GM19452 (cell line): ENCODE data around the gene PPP1R16B.
"Not testable (repeated sequence)": the region's sequence is repeated elsewhere in the genome, so short reads cannot be mapped to it uniquely, and the experiment has no call there.

Experiments used
- ATAC-seq: cut with Tn5 transposase; IDR thresholded peaks from one replicate; pipeline ENCODE4 v1.9.1; 2021; ENCODE audit not compliant: unreplicated experiment

The PPP1R16B gene

DNA sequence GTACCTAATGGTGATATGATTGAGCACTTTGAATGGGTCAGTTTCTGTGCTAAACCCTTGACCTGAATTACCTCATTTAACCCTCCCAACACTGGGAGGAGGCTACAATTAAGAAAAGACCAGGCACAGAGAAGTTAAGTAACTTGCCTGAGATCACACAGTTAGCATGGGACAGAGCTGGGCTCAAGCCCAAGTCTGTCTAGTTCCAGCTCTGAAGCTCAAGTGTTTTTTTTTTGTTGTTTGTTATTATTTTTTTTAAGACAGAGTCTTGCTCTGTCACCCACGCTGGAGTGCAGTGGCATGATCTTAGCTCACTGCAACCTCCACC, 124.7 kb downstream of the PPP1R16B start:
- no peak for ATAC-seq

DNA sequence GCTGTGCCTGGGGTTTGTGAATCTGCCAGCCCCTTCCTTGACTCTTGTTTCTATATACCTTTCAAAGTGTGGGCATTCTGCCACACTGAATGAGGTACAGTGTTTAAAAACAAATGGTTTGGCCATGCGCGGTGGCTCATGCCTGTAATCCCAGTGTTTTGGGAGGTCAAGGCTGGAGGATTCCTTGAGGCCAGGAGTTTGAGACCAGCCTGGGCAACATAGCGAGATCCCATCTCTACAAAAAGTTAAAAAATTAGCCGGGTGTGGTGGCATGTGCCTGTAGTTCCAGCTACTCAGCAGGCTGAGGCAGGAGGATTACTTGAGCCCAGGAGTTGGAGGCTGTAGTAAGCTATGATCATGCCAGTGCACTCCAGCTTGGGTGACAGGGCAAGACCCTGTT, 126.5 kb downstream of the PPP1R16B start:
- no peak for ATAC-seq

DNA sequence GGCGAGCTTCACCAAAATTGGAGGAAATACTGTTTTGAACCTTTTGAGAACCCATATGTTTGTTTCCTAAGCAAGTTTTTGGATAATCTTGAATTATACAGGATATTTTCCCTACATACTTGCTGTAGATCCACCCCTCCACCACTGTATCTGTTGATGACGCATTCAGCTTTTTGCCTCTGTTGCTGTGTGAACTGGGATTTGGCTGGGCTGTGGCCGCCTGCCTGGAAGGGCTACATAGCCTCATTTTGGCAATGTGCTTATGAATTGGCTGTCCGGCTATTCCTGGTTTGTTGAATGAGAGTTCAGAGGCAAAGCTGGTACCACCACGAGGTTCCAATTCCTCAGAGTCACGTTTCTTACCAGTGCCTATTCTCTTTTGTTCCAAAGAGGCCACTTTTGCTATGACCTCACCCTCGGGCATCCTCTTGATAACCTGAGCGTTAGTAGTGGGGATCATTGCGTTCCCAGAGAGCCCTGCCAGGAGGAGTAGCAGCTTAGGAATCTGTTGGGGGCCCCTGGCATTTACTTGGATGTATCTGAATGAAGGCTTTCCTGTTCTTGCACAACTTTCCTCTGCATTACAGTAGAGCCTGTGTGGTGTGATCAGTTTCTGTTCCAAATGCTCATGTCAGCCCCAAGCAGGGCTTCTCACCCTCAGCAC, 127.1 kb downstream of the PPP1R16B start:
- no peak for ATAC-seq

DNA sequence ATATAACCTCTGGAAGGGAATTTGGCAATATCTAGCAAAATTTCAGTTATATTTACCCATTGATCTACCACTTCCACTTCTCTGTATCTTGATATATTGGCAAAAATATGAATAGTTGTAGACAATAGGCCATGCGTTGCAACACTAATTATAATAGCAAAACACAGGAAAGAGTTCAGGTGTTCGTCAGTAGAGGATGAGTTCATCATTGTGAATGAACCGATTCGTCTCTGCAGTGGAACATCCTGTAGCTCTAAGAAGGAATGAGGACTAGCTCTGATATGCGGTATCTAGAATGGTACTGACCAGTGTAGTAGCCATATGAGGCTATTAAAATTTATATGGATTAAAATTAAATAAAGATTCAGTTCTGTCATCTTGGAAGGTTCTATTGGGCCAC, 129.0 kb downstream of the PPP1R16B start:
- no peak for ATAC-seq

DNA sequence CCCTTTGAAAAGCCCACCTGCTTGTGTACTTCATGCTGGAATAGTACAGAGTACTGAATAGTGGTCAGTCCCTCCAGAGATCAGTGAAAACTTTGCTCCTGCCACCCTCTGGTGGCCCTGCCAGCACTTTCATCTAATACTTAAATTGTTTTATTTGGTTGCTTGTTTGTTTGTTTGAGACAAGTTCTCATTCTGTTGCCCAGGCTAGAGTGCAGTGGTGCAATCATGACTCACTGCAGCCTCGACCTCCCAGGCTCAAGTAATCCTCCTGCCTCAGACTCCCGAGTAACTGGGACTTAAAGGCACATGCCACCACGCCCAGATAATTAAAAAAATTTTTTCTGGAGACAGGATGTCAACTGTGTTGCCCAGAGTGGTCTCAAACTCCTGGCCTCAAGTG, 129.8 kb downstream of the PPP1R16B start:
- no peak for ATAC-seq

DNA sequence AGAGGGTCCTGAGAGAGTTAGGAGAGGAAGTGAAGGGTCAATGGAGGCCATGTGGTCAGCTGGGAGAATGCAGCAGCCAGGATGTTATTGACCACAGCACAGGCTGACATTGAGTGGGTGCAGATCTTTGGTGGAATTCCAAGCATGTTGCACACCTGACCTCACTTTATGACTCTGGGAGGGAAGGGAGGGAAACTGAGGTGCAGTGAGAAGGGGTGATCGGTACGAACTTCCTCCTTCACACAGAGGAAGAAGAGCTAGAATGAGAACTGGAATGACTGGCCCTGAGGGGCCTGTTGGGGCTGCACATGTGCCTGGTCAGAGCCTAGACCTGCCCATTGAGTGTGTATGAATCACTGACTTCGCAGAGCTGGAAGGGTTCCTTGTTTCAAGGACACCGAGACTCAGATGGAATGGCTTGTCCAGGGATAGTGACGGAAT, 130.5 kb downstream of the PPP1R16B start:
- no peak for ATAC-seq

DNA sequence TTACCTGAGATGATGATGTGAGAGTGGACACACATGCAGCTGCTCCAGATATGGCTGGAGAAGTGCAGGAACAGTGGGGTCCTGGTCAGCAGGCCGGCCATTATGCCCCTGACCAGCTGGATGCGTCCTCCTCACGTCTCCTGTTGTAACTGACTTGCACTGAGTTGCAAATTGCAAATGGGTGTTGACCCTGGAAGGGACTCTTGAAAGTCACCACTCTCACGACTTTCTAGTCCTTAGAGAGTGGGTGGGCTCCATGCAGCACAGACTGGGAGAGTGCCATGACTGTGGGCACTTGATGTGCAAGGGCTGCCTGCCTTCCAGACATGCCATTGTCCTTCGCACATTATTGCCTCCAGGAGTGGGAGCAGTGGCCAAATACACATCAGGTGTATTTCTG, 131.5 kb downstream of the PPP1R16B start:
- ATAC-seq, result no peak

DNA sequence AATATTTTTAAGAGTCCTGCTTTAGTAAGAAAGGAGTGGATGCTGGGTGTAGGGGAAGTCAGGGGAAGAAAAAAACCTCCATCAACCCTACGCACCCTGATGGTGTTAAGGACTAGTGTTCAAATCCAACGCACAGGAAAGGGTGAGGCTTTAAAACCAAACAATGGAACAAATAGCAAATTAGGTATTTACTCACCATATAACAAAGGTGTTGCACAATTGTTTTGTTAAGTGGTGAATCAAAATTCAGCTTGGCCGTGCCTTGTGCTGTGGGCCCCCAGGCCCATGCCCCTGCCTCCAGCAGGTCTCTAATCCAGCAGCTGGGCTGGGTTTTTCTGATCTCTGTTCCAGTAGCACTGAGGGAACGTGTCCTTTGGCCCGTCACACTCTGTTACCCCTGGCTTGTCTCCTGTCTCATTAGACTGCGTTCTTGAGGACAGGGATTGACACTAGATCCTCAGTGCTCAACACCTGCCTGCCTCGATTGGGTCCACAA, 132.5 kb downstream of the PPP1R16B start:
- no peak for ATAC-seq

DNA sequence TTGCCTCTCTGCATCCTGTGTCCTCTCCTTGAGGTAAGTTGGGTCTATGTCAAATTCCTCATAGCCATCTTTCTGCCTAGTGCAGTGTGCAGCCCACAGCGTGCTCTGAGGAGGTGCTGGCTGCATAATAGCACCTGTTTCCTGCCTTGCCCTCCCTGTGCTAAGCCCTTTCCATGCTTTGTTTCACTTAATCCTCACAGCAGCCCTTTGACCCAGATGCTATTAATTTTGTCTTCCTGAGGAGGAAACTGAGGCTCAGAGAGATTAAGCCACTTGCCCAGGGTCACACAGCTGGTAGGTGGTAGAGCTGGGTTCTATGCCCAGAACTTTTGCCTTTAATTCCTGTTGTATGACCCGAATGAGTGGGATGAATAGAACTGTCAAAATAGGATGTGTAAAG, 134.2 kb downstream of the PPP1R16B start:
- ATAC-seq, result no peak

DNA sequence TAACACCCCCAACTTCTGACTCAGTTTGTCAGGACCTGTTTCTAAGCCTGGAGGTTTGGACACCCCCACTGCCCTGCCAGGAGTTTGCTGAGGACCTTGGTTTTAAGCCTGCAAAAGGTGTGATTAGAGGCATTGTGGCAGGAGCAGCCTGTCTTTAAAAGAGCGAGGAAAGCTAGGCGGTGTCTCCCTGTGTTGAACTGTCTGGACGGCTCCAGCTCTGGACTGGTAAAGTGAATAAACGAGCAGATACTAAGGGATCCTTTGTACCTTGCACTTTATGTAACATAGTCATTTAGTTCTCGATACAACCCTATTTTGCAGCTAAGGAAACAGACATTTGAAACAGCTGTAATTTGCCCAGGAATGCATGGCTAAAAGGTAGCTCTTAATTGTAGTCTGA, 135.1 kb downstream of the PPP1R16B start:
- ATAC-seq, result no peak

DNA sequence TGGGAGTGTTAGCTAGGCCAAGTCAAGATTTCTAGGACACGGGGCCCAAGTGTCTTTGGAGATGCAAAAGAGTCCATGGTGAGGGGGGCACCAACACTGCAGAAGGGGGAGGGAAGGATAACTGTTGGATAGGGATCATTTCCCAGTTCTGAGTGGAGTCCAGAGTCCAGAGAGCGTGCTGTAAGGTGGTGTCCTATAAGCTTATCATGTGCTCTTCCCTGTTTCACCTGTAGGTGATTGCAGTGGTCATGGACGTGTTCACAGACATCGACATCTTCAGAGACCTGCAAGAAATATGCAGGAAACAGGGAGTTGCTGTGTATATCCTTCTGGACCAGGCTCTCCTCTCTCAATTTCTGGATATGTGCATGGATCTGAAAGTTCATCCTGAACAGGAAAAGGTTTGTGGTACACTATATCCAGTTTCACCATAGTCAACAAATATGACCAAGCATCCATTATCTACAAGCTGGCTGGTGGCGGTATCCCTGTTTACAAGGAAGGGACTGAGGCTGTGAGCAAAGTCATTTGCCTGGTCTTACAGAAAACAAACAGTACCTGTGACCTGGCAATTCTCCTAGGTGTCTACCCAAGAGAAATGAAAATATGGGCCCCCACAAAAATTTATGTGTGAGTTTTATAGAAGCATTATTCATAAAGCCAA, 136.4 kb downstream of the PPP1R16B start:
- no peak for ATAC-seq

DNA sequence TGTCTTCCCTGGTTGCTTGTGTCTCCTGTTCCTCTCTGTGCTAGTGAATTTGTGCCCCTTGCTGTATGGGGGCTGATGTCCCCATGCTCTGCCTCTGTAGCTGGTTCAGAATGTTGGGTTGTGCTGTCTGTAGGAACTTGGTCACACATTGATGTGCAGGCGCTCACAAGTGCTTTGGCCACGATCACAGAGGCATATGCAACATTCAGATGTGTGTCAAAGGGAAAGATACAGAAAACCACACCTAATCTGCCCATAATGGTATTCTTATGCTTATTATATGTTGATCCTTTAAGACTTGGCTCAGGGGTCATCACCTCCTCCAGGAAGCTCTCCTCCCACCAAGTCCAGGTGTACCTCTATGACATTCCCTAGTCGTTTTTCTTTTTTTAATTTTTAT, 139.5 kb downstream of the PPP1R16B start:
- no peak for ATAC-seq

DNA sequence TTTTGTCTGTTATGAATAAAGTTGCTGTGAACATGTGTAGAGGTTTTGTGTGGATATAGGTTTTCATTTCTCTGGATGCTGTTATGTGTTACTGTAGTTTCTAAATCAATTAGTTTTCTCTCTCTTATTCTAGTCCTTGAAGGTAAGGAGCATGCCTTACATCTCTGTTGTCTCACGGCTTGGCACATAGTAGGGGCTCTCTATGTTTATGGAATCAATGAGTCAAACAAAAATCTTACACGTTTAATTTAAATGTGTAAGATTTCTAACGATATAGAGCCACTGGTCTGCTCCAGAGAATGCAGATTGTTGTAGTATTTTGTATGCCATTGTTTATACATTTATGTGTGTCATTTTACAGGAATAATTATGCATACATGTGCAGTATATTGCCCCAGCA, 141.3 kb downstream of the PPP1R16B start:
- ATAC-seq, result no peak

DNA sequence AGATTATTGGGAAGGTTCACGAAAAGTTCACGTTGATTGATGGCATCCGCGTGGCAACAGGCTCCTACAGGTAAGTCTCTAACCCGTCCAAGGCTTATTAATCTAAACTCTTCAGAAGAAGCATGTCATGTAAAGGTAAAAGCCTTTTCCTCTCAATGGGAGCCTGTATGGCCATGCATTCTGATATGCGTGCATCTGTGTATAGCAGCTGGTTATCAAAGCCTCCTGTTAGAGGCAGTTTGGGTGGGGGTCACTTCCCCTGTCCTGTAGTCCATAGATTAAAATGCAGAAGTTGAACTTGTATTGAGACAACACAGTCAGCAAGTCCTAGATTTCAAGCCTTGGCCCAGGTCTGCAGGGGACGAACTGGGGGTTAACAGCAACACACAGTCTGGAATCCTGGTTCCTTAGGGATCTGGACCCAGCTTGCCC, 142.4 kb downstream of the PPP1R16B start:
- ATAC-seq, result no peak

DNA sequence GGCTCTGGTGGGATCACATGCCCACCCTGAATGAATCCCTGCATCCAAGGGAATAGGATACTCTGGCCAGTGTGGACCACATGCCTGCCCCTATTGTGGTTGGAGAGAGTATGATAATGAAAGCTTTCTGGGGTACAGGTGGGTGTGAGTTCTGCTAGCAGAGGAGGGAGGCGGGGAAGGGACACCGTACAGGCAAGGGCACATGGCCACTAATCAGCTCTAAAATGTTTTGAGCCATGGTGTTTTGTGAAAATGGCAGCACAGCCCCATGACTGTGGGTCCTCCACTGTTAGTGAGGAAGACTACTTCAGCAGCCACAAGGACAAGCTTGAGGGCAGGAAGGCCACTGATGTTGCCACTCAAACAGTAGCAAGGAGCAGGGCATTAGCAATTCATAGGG, 144.8 kb downstream of the PPP1R16B start:
- ATAC-seq, result no peak

DNA sequence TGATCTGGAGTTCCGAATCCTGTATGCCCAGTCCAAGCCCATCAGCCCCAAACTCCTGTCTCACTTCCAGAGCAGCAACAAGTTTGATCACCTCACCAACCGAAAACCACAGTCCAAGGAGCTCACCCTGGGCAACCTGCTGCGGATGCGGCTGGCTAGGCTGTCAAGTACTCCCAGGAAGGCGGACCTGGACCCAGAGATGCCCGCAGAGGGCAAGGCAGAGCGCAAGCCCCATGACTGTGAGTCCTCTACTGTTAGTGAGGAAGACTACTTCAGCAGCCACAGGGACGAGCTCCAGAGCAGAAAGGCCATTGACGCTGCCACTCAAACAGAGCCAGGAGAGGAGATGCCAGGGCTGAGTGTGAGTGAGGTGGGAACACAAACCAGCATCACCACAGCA, 146.1 kb downstream of the PPP1R16B start:
- ATAC-seq, result no peak

DNA sequence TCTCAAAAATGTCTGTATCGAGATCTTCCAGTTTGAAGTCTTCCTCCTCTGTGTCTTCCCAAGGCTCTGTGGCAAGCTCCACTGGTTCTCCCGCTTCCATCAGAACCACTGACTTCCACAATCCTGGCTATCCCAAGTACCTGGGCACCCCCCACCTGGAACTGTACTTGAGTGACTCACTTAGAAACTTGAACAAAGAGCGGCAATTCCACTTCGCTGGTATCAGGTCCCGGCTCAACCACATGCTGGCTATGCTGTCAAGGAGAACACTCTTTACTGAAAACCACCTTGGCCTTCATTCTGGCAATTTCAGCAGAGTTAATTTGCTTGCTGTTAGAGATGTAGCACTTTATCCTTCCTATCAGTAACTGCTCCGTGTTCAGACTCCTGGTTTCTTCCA, 146.7 kb downstream of the PPP1R16B start:
- ATAC-seq, result no peak

DNA sequence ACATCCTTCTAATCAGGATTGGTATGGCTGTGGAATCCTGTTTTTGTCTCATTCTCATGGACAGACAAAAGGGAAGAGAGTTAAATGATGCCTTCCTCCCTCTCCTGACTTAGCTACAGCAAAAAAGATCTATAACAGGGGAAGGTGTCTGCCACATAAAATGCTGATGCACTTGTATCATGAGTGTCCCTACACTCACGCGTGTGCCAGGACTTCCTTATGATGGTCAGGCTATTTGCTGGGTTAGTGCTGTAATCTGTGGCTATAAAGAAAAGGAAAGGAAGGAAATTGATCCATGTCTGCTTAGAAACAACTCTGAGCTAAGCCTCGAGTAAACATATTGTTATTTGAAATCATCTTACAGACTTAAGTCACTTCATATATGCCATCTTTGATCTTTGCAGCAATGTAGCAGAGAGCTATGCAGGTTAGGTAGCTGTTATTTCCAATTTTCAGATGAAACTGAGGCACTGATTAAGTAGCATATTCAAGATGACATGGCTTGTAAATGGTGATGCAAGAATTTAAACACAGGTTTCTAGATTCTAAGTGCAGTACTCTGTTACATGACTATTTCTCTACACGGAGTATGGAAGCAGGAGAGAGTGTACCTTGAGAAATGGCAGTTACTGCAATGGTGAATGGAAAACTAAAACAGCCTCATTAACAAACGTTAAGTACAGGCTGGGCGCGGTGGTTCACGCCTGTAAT, 148.3 kb downstream of the PPP1R16B start:
- no peak for ATAC-seq

DNA sequence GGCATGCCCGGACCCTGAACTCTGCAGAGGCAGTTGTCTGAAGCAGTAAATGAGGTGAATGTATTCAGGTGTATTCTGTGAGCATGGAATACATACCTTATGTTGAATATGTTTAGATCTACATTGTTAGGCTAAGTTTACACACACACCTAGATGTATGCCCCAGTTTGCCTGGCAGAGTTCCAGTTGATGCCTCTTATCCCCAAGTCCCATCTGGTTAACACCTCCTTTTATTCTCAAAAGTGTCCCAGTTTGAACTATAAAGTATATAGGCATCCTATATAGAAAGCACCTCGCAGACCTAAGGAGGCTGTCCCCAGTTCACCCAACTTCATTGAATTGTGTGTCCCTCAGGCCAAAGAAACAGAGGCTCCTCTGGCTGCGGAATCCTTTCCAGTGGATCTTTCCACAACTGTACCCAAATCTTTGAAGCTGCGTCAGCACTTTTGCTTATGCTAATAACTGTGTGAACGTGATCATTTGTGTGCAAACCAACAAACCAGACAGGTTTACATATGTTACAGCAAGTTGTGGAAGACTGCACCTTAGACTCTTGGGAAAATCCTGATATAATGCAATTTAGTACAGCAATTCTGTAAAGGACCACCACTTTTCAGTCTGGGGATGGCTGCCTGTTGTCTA, 151.9 kb downstream of the PPP1R16B start:
- no peak for ATAC-seq

DNA sequence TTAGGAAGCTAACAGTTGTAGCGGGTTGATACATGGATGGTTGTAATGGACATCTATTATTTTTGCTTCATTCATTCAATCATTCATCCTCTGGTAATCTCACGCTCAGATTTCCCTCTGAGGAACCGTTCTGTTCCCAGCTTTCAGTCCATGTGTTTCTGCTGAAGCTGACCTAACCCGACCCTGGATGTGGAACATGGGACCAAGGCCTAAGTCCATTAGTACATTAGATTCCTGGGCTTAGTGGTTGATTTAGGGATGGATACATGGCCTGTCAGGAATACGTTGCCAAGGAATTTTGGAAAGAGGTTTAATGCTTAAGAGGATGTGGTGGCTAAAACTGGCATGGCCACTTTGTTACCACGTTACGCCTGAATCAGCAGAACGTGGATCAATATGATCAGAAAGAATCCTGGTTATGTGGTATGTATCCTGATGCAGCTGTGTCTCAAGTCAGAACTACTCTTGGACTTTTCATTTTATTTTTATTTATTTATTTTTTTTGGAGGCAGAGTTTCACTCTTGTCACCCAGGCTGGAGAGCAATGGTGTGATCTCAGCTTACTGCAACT, 152.5 kb downstream of the PPP1R16B start:
- ATAC-seq, result no peak

DNA sequence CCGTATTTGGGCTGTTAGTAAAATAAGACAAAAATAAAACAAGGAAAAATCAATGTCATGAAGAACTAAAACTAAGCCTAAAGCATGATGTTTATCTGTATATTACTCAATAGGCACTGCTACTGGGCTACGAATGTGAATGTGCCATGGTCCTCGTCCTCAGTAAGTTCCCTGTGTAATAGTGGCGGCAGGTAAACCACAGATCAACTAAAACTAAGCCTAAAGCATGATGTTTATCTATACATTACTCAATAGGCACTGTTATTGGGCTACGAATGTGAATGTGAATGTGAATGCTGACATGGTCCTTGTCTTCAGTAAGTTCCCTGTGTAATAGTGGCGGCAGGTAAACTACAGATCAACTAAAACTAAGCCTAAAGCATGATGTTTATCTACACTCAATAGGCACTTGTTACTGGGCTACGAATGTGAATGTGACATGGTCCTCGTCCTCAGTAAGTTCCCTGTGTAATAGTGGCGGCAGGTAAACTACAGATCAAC, 154.7 kb downstream of the PPP1R16B start:
- ATAC-seq, result not testable (repeated sequence)
